Ovary (tissue), 3 donors: Measurements from ENCODE around the gene DAB1.

Source experiments
- CTCF ChIP-seq, 3 donors: fragments of 450-650 bp in 2 of 3; fragments of 200-600 bp in 1 of 3; IDR thresholded peaks; one replicate each; pipeline versions ENCODE4 v1.5.1 to v1.8.0; 2016 to 2022; ENCODE audit warnings: antibody characterized with exemption in 3 of 3, mild to moderate bottlenecking in 1 of 3
- POLR2A ChIP-seq: fragments of 450-650 bp; IDR thresholded peaks from one replicate; pipeline ENCODE4 v1.6.1; 2017; ENCODE audit warnings: antibody characterized with exemption, mild to moderate bottlenecking, moderate library complexity
- donor health status: DM: no; HTN: no; CAD: no.

GRCh38 chr1:57102561-57103326 lies 321.1 kb downstream of the DAB1 start:
- no peak for TF ChIP-seq CTCF (IDR thresholded peaks at IDR 0.05)
- no peak for TF ChIP-seq POLR2A
